ENCODE data around the gene ALPK3. TPM values are rescaled to one million over a fixed set of nuclear protein-coding genes. Genes with fewer than 3 reads are reported as not detected.

Gene ALPK3
- total RNA-seq, 6 donors from 2014 or later: 7.9 to 36.4 (median 13.0) TPM

- no peak overlapping the region for H3K4me3 ChIP-seq
- no peaks in the 10 kb centered on the region for H3K36me3 ChIP-seq
- no peaks in the 10 kb centered on the region for H3K9me3 ChIP-seq
- ATAC-seq (ENCODE audit: low FRiP score in 2 of 2) (no peak), DNase-seq (no peak)
- TF ChIP-seq POLR2AphosphoS5 (IDR thresholded peaks at IDR 0.05) (no peak), POLR2A (IDR thresholded peaks at IDR 0.05) (no peak), EP300 (IDR thresholded peaks at IDR 0.05) (no peak), CTCF (IDR thresholded peaks at IDR 0.05) (no peak)
- 87 to 91% methylated on average over 13 of the region's 13 CpGs for WGBS, 2 donors
- peaks cover under 1 to 3% (median 1%) of the 10 kb centered on the region in 4 donors for H3K4me1 ChIP-seq
- H3K27ac ChIP-seq: no peak overlapping the region
- H3K27me3 ChIP-seq: no peaks in the 10 kb centered on the region
Measured at GRCh38 chr15:84922530-84922929, 105.4 kb downstream of the ALPK3 start.

Small RNA genes within 50 kb of the gene (small RNA-seq; reads per million reads assigned to genes)
- gene RF00402: 0 reads per million in 4 donors

Other genes with a start within 250 kb of the ALPK3 start
- gene ZSCAN2, start 216.3 kb upstream of the ALPK3 start, total RNA-seq: 10 to 100 TPM in 1 of 6 donors, 1 to 10 TPM in 5; 4.1 to 11.0 (median 5.9) TPM
- 100 to 1,000 TPM in 1 of 6 donors, 10 to 100 TPM in 5; 21.5 to 138 (median 35.8) TPM for gene WDR73, start 163.1 kb upstream of the ALPK3 start, total RNA-seq
- 10 to 100 TPM in 1 of 6 donors, 1 to 10 TPM in 4, not detected in 1; 4.7 to 13.1 (median 5.7) TPM for gene NMB, start 159.2 kb upstream of the ALPK3 start, total RNA-seq
- 100 to 1,000 TPM in 4 of 6 donors, 10 to 100 TPM in 2; 38.8 to 164 (median 116) TPM for gene SEC11A, start 101.2 kb upstream of the ALPK3 start, total RNA-seq
- 10 to 100 TPM; 22.5 to 35.2 (median 26.7) TPM for gene ZNF592, start 68.8 kb upstream of the ALPK3 start, total RNA-seq
- not detected for gene SLC28A1, start 67.3 kb downstream of the ALPK3 start, total RNA-seq
- 10 to 100 TPM; 36.5 to 66.0 (median 48.4) TPM for gene PDE8A, start 164.5 kb downstream of the ALPK3 start, total RNA-seq